Common myeloid progenitor, CD34-positive (primary cell): ENCODE results near the gene PDLIM3.

Experiments used
- CTCF ChIA-PET: fragments of 350-600 bp; sonication (Branson Sonifier 250); formaldehyde crosslinking; loops from one replicate; lab custom pipeline; 2021; ENCODE audit warnings: antibody characterized with exemption; lab: Charles Lee
- POLR2A ChIA-PET: fragments of 350-600 bp; sonication (Branson Sonifier 250); formaldehyde crosslinking; loops from one replicate; lab custom pipeline; 2021; ENCODE audit warnings: antibody characterized with exemption; lab: Charles Lee
- DNase-seq, 3 donors: peaks; one replicate each; pipeline versions ENCODE4 v3.0.0 to v3.0.0-alpha.2; 2013
- H3K27ac ChIP-seq, 2 experiments: 1 replicate in 1 of 2; 2 replicates in 1 of 2; pipeline ENCODE4 v1.7.0; 2013; ENCODE audit warnings: inconsistent platforms in 2 of 2, low read length in 2 of 2, mild to moderate bottlenecking in 2 of 2, low read depth in 1 of 2, moderate library complexity in 1 of 2; ENCODE audit not compliant: severe bottlenecking in 2 of 2, insufficient read depth in 1 of 2, poor library complexity in 1 of 2
- H3K27me3 ChIP-seq, 5 experiments: replicated peaks in 2 of 5; 1 replicate in 3 of 5; 2 replicates in 2 of 5; pipeline versions ENCODE4 v1.6.1 to v1.7.0; 2013; ENCODE audit warnings: low read length in 4 of 5, mild to moderate bottlenecking in 2 of 5, moderate library complexity in 2 of 5, inconsistent platforms in 1 of 5; ENCODE audit not compliant: insufficient read depth in 5 of 5, control insufficient read depth in 4 of 5
- H3K36me3 ChIP-seq, 4 experiments: 1 replicate in 2 of 4; 2 replicates in 2 of 4; pipeline versions ENCODE4 v1.6.1 to v1.7.0; 2013; ENCODE audit warnings: low read length in 3 of 4, control low read depth in 1 of 4, mild to moderate bottlenecking in 1 of 4; ENCODE audit not compliant: control insufficient read depth in 4 of 4, insufficient read depth in 4 of 4
- H3K4me1 ChIP-seq, 4 experiments: 1 replicate in 3 of 4; 2 replicates in 1 of 4; pipeline versions ENCODE4 v1.6.1 to v1.7.1; 2013; ENCODE audit warnings: low read length in 3 of 4, mild to moderate bottlenecking in 3 of 4, control low read depth in 1 of 4, inconsistent platforms in 1 of 4, moderate library complexity in 1 of 4; ENCODE audit not compliant: control insufficient read depth in 4 of 4, insufficient read depth in 4 of 4; ENCODE audit errors: control extremely low read depth in 1 of 4
- H3K4me3 ChIP-seq, 7 experiments: 1 replicate in 4 of 7; 2 replicates in 3 of 7; pipeline versions ENCODE4 v1.5.1 to v1.7.0; 2013; ENCODE audit warnings: mild to moderate bottlenecking in 7 of 7, low read length in 6 of 7, moderate library complexity in 6 of 7, inconsistent platforms in 2 of 7, low read depth in 2 of 7, control low read depth in 1 of 7; ENCODE audit not compliant: insufficient read depth in 4 of 7, control insufficient read depth in 1 of 7; ENCODE audit errors: extremely low read depth in 1 of 7
- H3K9me3 ChIP-seq, 5 experiments: 1 replicate in 4 of 5; 2 replicates in 1 of 5; pipeline versions ENCODE4 v1.6.1 to v1.7.1; 2013; ENCODE audit warnings: low read length in 4 of 5, mild to moderate bottlenecking in 2 of 5, inconsistent platforms in 1 of 5, low read depth in 1 of 5, moderate library complexity in 1 of 5; ENCODE audit not compliant: control insufficient read depth in 4 of 5, insufficient read depth in 2 of 5; ENCODE audit errors: control extremely low read depth in 1 of 5
- WGBS: methylation state at CpG from one replicate; pipeline ENCODE4 v1.1.5; 2013; ENCODE audit not compliant: insufficient coverage; 5-methylcytosine and 5-hydroxymethylcytosine counted together

The PDLIM3 gene

GRCh38 chr4:185504098-185505047 is 30.9 kb downstream of the PDLIM3 start:
- Histone ChIP-seq H3K27ac (no peak overlapping the region), H3K9me3 (peaks cover 0 to 32% (median 14%) of the 10 kb centered on the region in 5 experiments), H3K4me3 (no peak overlapping the region), H3K27me3 (peaks cover 9 to 87% (median 43%) of the 10 kb centered on the region in 5 experiments), H3K4me1 (no peaks in the 10 kb centered on the region), H3K36me3 (no peaks in the 10 kb centered on the region)
- 91% methylated on average over 18 of the region's 21 CpGs for WGBS
- ChIA-PET POLR2A (no interaction called here), CTCF (no interaction called here)
- DNase-seq = no peak

GRCh38 chr4:185502386-185502785 is 32.9 kb downstream of the PDLIM3 start:
- no peak for DNase-seq
- POLR2A ChIA-PET = no interaction called here
- no peaks in the 10 kb centered on the region for H3K36me3 ChIP-seq
- no peak overlapping the region for H3K27ac ChIP-seq
- WGBS = 81% methylated on average over 10 of the region's 11 CpGs
- CTCF ChIA-PET = no interaction called here
- H3K4me1 ChIP-seq = no peaks in the 10 kb centered on the region
- peaks cover 0 to 32% (median 14%) of the 10 kb centered on the region in 5 experiments for H3K9me3 ChIP-seq
- no peak overlapping the region for H3K4me3 ChIP-seq
- peaks cover 2 to 79% (median 37%) of the 10 kb centered on the region in 5 experiments for H3K27me3 ChIP-seq

GRCh38 chr4:185500576-185500975 is 34.7 kb downstream of the PDLIM3 start:
- Histone ChIP-seq H3K9me3 (peaks cover 0 to 32% (median 14%) of the 10 kb centered on the region in 5 experiments), H3K27me3 (peaks cover 2 to 70% (median 27%) of the 10 kb centered on the region in 5 experiments), H3K27ac (no peak overlapping the region), H3K4me1 (no peaks in the 10 kb centered on the region), H3K36me3 (no peaks in the 10 kb centered on the region), H3K4me3 (no peak overlapping the region)
- ChIA-PET POLR2A (no interaction called here), CTCF (no interaction called here)
- no peak for DNase-seq
- 100% methylated on average over 1 of the region's 1 CpG for WGBS

- H3K4me3 ChIP-seq = no peak overlapping the region
- 98% methylated on average over 8 of the region's 9 CpGs for WGBS
- H3K27me3 ChIP-seq = peaks cover 2 to 71% (median 27%) of the 10 kb centered on the region in 5 experiments
- H3K36me3 ChIP-seq = no peaks in the 10 kb centered on the region
- peaks cover 0 to 32% (median 14%) of the 10 kb centered on the region in 5 experiments for H3K9me3 ChIP-seq
- H3K4me1 ChIP-seq = no peaks in the 10 kb centered on the region
- DNase-seq = no peak
- H3K27ac ChIP-seq = no peak overlapping the region
- CTCF ChIA-PET = no interaction called here
- POLR2A ChIA-PET = no interaction called here
Measured at GRCh38 chr4:185500035-185500434, 35.3 kb downstream of the PDLIM3 start.

- Histone ChIP-seq H3K27ac (no peak overlapping the region), H3K36me3 (no peaks in the 10 kb centered on the region), H3K27me3 (peaks cover 0 to 22% (median 14%) of the 10 kb centered on the region in 5 experiments), H3K4me1 (no peaks in the 10 kb centered on the region), H3K9me3 (peaks cover 2 to 28% (median 5%) of the 10 kb centered on the region in 5 experiments), H3K4me3 (no peak overlapping the region)
- no peak for DNase-seq
- ChIA-PET CTCF (no interaction called here), POLR2A (no interaction called here)
- no CpG with 5 or more reads among the region's 2 CpGs for WGBS
Measured at GRCh38 chr4:185488650-185489049, 46.7 kb downstream of the PDLIM3 start.

- no peak overlapping the region for H3K27ac ChIP-seq
- DNase-seq = no peak
- no peaks in the 10 kb centered on the region for H3K36me3 ChIP-seq
- H3K4me3 ChIP-seq = no peak overlapping the region
- WGBS = no CpG with 5 or more reads among the region's 2 CpGs
- peaks cover 8 to 69% (median 30%) of the 10 kb centered on the region in 5 experiments for H3K27me3 ChIP-seq
- ChIA-PET CTCF (no interaction called here), POLR2A (interaction anchor here (0.7 kb wide), 1 partner anchor 81 kb away, joined by 4 read pairs; no protein-coding TSS in a partner anchor)
- peaks cover 0 to 3% (median 0%) of the 10 kb centered on the region in 5 experiments for H3K9me3 ChIP-seq
- H3K4me1 ChIP-seq = no peaks in the 10 kb centered on the region
Measured at GRCh38 chr4:185481401-185481800, 53.9 kb downstream of the PDLIM3 start.
